Measurements from ENCODE around the gene KXD1. TPM values are rescaled to one million over a fixed set of nuclear protein-coding genes. Genes with fewer than 3 reads are reported as not detected.
"Not testable (repeated sequence)": the region's sequence is repeated elsewhere in the genome, so short reads cannot be mapped to it uniquely, and the experiment has no call there.

KXD1 gene
- total RNA-seq, 1 donor from 2014 or later: 62.4 TPM

- DNase-seq (ENCODE audit: low spot score): no peak
These were observed 19.8 kb downstream of the KXD1 start for GRCh38 chr19:18577365-18577914.

- DNase-seq (ENCODE audit: low spot score): no peak
These were observed 22.6 kb downstream of the KXD1 start for GRCh38 chr19:18580311-18580710.

GRCh38 chr19:18586306-18586705 is 28.6 kb downstream of the KXD1 start:
- DNase-seq (ENCODE audit: low spot score): no peak

- no peak for DNase-seq (ENCODE audit: low spot score)
These were observed 29.9 kb downstream of the KXD1 start for GRCh38 chr19:18587561-18587960.

GRCh38 chr19:18587962-18588610 is 30.4 kb downstream of the KXD1 start:
- no peak for DNase-seq (ENCODE audit: low spot score)

DNA sequence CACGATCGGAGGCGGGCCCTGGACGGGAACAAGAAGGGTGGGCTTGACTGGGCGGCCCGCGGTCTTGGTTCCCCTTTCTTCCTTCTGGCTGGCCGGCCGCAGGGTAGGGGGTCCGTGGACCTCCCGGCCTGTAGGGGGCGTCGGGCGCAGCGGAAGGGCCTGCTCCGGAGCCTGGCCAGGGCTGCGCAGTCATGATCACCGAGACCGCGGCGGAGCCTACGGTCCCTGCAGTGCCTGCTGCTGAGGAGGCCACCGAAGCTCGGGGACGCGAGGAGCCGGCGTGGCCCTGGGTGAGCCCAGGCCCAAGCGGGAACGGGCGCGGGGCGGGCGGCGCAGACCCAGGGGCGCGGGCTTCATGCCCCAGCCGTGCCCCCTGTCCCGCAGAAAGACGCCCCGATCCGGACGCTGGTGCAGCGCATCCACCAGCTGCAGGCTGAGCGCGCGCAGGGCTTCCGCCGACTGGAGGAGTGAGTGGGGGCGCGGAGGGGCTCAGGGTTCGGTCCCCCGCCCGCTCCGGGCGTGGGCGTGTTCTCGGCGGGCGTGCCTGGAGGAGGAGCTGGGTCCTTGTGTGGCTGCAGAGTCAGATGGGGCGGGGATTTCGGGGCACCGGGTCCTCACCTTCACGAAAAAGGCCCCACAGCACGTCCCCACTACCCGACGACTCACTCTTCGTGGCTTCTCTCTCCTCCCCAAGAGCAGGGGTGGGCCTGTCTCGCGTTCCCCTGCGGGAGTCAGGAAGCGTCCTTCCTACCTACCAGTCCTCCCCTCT is 31.1 kb downstream of the KXD1 start, which contains the start of gene REX1BD:
TSS of gene REX1BD (plus strand) at position 188 of the 769 bp plus-strand sequence. CDS start at position 192, 4 bp downstream.
- DNase-seq (ENCODE audit: low spot score): peak; percentile 87

- DNase-seq (ENCODE audit: low spot score): peak; percentile 70
These were observed 32.0 kb downstream of the KXD1 start for GRCh38 chr19:18589380-18590272.

GRCh38 chr19:18590273-18591272 is 32.9 kb downstream of the KXD1 start:
- DNase-seq (ENCODE audit: low spot score): peak; percentile 82

DNA sequence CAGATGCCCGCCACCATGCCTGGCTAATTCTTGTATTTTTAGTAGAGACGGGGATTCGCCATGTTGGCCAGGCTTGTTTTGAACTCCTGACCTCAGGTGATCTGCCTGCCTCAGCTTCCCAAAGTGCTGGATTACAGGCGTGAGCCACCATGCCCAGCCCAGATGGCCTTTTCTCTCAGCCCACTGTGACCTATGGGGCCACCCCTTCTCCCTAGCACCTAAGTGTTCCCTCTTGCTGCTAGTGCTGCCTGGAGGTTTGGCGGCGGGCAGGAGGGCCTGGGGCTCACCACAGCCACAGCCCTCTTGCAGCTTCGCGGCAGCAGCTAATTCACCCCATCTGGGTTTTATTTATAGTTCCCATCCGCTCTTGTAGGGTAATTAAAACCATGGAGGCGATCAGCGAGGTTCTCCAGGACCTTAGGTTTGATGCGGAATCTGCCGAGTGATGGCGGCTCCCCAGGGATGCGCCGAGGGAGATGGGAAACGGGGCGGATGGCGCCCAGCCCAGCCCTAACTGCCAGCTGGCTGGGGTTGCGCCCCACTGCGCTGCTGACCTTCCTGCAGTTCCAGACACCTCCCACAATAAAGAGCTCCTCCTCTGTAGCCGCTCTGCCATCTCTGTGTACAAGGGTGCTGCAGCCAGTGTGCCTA is 34.2 kb downstream of the KXD1 start:
- DNase-seq (ENCODE audit: low spot score): no peak

DNA sequence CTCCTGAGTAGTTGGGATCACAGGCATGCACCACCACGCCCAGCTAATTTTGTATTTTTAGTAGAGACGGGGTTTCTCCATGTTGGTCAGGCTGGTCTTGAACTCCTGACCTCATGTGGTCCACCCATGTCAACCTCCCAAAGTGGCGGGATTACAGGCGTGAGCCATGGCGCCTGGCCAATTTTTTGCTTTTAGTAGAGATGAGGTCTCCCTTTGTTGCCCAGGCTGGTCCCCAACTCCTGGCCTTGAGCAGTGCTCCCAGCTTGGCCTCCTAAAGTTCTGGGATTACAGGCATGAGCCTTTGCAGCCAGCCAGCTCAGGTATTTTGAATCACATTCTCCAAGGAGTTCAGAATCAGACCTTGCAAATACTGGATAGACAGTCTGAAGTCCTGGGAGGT is 35.1 kb downstream of the KXD1 start:
- DNase-seq (ENCODE audit: low spot score): not testable (repeated sequence)

GRCh38 chr19:18593367-18594095 is 35.9 kb downstream of the KXD1 start:
- no peak for DNase-seq (ENCODE audit: low spot score)

- DNase-seq (ENCODE audit: low spot score): peak; percentile 86
These were observed 36.6 kb downstream of the KXD1 start for GRCh38 chr19:18594096-18594823.

DNA sequence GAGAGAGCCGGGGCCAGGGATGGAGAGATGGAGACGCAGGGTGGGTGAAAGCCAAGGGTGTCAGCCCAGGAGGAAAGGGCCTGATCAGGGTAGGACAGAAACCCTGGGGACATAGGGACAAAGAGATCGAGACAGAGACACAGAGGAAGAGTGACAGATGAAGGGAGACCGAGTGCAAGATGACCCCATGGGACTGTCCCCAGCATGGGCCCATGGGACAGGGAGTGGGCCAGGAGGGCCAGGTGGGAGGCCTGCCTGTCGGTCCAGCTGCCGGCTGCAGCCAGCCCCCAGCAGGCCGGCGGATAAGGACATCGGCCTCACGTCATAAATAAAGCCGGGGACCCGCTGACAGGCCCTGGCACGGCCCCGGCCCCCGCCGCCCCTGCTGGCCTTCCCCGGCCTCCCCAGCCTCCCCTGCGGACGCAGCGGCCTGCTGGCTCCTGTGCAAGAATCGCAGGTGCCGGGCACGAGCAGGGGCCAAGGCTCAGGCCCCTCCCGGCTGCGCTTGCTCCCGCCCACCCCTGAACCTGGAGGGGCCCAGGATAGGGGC is 37.2 kb downstream of the KXD1 start:
- DNase-seq (ENCODE audit: low spot score): no peak

DNA sequence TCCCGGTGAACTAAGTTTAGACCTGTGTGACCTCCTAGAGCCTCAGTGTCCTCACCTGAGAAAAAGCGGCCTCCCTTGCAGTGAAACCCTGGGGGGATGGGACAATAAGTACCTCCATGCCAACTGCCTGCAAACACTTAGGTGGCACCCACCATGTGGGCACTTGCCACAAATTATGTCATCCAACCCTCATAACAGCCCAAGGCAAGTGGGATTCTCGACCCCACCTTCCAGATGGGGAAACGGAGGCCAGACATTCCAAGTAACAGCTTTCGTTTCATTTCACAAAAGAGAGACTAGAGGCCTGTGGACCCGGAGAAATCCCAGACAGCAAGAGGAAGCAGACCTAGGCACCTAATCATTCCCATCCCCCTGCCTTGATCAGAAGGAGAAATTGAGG is 37.8 kb downstream of the KXD1 start:
- no peak for DNase-seq (ENCODE audit: low spot score)

- no peak for DNase-seq (ENCODE audit: low spot score)
These were observed 39.1 kb downstream of the KXD1 start for GRCh38 chr19:18596752-18597157.

DNA sequence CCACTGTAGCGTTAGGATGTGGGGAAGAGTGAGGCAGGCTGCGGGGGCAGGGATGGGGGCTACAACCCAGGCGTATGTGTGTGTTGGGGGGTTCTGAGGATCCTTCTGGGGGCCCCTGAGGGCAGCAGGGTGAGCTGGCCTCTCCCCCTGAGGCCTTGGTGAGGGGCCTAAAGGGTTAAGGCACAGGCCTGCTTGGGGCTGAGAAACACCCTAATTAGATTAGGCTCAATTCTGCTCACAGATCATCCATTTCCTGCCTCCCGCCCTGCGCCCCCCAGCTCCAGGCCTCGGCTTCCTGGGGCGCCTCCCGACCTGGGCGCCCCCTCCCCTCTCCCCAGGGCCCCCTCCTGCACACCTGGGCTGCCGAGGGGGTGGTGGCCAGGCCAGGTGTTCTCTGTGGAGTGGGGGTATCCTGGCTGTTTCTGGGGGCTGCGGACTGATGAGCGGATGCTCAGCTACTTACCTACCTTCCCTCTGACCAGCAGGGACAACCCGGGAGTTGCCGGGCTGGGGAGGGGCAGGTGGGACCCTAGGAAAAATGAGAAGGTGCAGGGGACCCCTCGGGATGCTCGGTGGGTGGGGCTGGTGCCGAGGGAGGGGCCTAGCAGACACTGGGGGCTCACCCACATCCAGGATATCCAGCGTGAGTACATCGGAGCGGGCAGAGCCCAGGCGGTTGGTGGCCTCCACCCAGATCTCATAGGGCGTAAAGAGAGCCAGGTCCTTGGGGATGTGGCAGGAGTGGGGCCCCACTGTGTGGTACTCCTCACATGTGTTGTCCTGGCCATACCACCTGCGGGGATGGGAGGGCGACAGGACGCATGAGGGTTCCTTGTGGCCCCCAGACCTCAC is 40.4 kb downstream of the KXD1 start:
- DNase-seq (ENCODE audit: low spot score): no peak

GRCh38 chr19:18599485-18599884 is 41.8 kb downstream of the KXD1 start:
- DNase-seq (ENCODE audit: low spot score): no peak

All from umbilical cord (tissue), 2 donors.